BJ (cell line): ENCODE measurements around the gene SMIM45. TPM values are rescaled to one million over a fixed set of nuclear protein-coding genes. Genes with fewer than 3 reads are reported as not detected.
A peak's percentile ranks its signal among the peaks of the same experiment; 100 is the strongest.

Experiments
- CTCF ChIA-PET: fragments of 350-600 bp; formaldehyde crosslinking; extraction: SDS; loops from one replicate; lab custom pipeline; 2021; ENCODE audit warnings: antibody characterized with exemption, inconsistent platforms; lab: Yijun Ruan, JAX
- POLR2A ChIA-PET: fragments of 300-600 bp; sonication (Branson Sonifier 250); formaldehyde crosslinking; extraction: SDS; loops from one replicate; lab custom pipeline; 2021; ENCODE audit warnings: antibody characterized with exemption; lab: Charles Lee
- DNase-seq: peaks from one replicate; pipeline ENCODE4 v3.0.0-alpha.2; 2011; ENCODE audit warnings: low read depth
- H3K27me3 ChIP-seq: 2 replicates; pipeline ENCODE4 v1.6.0; 2011; ENCODE audit warnings: low read length; ENCODE audit not compliant: control insufficient read depth, insufficient read depth
- H3K36me3 ChIP-seq: 2 replicates; pipeline ENCODE4 v1.5.1; 2011; ENCODE audit warnings: low read length; ENCODE audit not compliant: control insufficient read depth, insufficient read depth
- H3K4me3 ChIP-seq: 2 replicates; pipeline ENCODE4 v1.5.1; 2011; ENCODE audit warnings: low read depth, mild to moderate bottlenecking, control low read depth, low read length
- CTCF ChIP-seq: IDR thresholded peaks from 2 replicates; pipeline ENCODE4 v1.5.1; 2011; ENCODE audit warnings: low read depth, mild to moderate bottlenecking, control low read depth, inconsistent platforms, low read length, moderate library complexity; ENCODE audit not compliant: insufficient read depth
- polyA plus RNA-seq: library from polyadenylated mRNA; depleted of rRNA; stranded (reverse); fragments of >200 nt; gene quantifications from 2 replicates; pipeline ENCODE4 v1.2.3, GENCODE V29; 2011; rRNA removed

SMIM45 gene

GRCh38 chr22:41998361-41999261 lies 46.7 kb downstream of the SMIM45 start, which contains the start of gene WBP2NL:
Gene WBP2NL (plus strand): TSS chr22:41998788. CDS start chr22:41998819, 31 bp downstream.
- H3K27me3 ChIP-seq, result peaks cover 2% of the 10 kb centered on the region
- H3K4me3 ChIP-seq, result peak within 1 kb of the TSS; percentile 55
- H3K36me3 ChIP-seq, result no peaks in the 10 kb centered on the region
- peak; percentile 24 for DNase-seq
- POLR2A ChIA-PET, result no interaction called here
- CTCF ChIA-PET, result no interaction called here
- TF ChIP-seq CTCF, result no peak

GRCh38 chr22:42000466-42000865 lies 48.5 kb downstream of the SMIM45 start:
- TF ChIP-seq CTCF, result no peak
- no peaks in the 10 kb centered on the region for H3K36me3 ChIP-seq
- POLR2A ChIA-PET, result no interaction called here
- H3K4me3 ChIP-seq, result no peak overlapping the region
- DNase-seq, result no peak
- H3K27me3 ChIP-seq, result peaks cover 2% of the 10 kb centered on the region
- CTCF ChIA-PET, result no interaction called here

- Histone ChIP-seq H3K27me3 (peaks cover 2% of the 10 kb centered on the region), H3K36me3 (no peaks in the 10 kb centered on the region), H3K4me3 (no peak overlapping the region)
- POLR2A ChIA-PET, result no interaction called here
- no peak for TF ChIP-seq CTCF
- CTCF ChIA-PET, result no interaction called here
- DNase-seq, result no peak
Observed at GRCh38 chr22:42001121-42001520, 49.2 kb downstream of the SMIM45 start.

GRCh38 chr22:42001706-42002105 lies 49.8 kb downstream of the SMIM45 start:
- no peak for DNase-seq
- H3K36me3 ChIP-seq, result no peaks in the 10 kb centered on the region
- H3K4me3 ChIP-seq, result no peak overlapping the region
- ChIA-PET POLR2A (no interaction called here), CTCF (no interaction called here)
- TF ChIP-seq CTCF, result no peak
- peaks cover 2% of the 10 kb centered on the region; the same call in 1 of the 2 replicates for H3K27me3 ChIP-seq

GRCh38 chr22:42007922-42008321 lies 56.0 kb downstream of the SMIM45 start:
- ChIA-PET CTCF (no interaction called here), POLR2A (no interaction called here)
- Histone ChIP-seq H3K36me3 (no peaks in the 10 kb centered on the region), H3K27me3 (no peaks in the 10 kb centered on the region; the same call in 1 of the 2 replicates), H3K4me3 (no peak overlapping the region)
- TF ChIP-seq CTCF, result no peak
- DNase-seq, result no peak

Other genes with a start within 250 kb of the SMIM45 start
- 4.1 and 6.0 TPM in 2 replicates for gene CCDC134, start 151.5 kb upstream of the SMIM45 start, polyA plus RNA-seq
- gene SREBF2, start 119.0 kb upstream of the SMIM45 start, polyA plus RNA-seq, result 20.3 and 26.2 TPM in 2 replicates
- gene SHISA8, start 37.1 kb upstream of the SMIM45 start, polyA plus RNA-seq, result not detected in 2 replicates
- 0.06 and 0.16 TPM in 2 replicates for gene TNFRSF13C, start 25.3 kb upstream of the SMIM45 start, polyA plus RNA-seq
- 18.6 and 30.4 TPM in 2 replicates for gene CENPM, start 5.0 kb upstream of the SMIM45 start, polyA plus RNA-seq
- 0.02 and 0.06 TPM in 2 replicates for gene SEPTIN3, start 17.3 kb downstream of the SMIM45 start, polyA plus RNA-seq
- gene WBP2NL, start 46.6 kb downstream of the SMIM45 start, polyA plus RNA-seq, result 0.17 and 0.22 TPM in 2 replicates
- gene NAGA, start 118.7 kb downstream of the SMIM45 start, polyA plus RNA-seq, result 41.4 and 68.4 TPM in 2 replicates
- 20.1 and 27.4 TPM in 2 replicates for gene PHETA2, start 122.1 kb downstream of the SMIM45 start, polyA plus RNA-seq
- gene SMDT1, start 127.5 kb downstream of the SMIM45 start, polyA plus RNA-seq, result 32.3 and 35.7 TPM in 2 replicates
- gene NDUFA6, start 138.6 kb downstream of the SMIM45 start, polyA plus RNA-seq, result 76.0 and 85.6 TPM in 2 replicates
- 0.54 and 0.77 TPM in 2 replicates for gene CYP2D6, start 178.7 kb downstream of the SMIM45 start, polyA plus RNA-seq